Measurements from ENCODE around the gene DAPK2.
"Not testable (repeated sequence)": the region's sequence is repeated elsewhere in the genome, so short reads cannot be mapped to it uniquely, and the experiment has no call there.

DAPK2 gene

DNA sequence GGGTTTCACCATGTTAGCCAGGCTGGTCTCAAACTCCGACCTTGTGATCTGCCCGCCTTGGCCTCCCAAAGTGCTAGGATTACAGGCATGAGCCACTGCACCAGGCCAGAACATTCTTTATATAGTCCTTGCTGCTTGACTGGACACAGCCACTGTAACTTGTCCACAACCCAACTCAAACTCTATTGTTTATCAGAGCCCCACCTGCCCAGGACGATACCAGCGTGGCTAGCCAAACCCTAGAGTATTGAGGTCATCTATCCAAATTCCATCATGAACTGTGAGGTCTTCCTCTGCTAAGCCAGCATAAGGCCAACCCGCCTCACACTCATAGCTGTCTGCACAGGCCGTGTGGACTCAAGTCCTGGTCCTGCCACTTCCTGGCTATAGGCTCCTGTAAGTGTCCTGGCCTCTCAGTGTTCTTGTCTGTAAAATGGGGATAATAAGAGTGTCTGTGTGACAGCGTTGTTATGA lies 63.9 kb downstream of the DAPK2 start:
- no peak for DNase-seq (ENCODE audit: low read depth)
- no peak overlapping the region for H3K4me3 ChIP-seq (ENCODE audit: low read depth, low read length)

DNA sequence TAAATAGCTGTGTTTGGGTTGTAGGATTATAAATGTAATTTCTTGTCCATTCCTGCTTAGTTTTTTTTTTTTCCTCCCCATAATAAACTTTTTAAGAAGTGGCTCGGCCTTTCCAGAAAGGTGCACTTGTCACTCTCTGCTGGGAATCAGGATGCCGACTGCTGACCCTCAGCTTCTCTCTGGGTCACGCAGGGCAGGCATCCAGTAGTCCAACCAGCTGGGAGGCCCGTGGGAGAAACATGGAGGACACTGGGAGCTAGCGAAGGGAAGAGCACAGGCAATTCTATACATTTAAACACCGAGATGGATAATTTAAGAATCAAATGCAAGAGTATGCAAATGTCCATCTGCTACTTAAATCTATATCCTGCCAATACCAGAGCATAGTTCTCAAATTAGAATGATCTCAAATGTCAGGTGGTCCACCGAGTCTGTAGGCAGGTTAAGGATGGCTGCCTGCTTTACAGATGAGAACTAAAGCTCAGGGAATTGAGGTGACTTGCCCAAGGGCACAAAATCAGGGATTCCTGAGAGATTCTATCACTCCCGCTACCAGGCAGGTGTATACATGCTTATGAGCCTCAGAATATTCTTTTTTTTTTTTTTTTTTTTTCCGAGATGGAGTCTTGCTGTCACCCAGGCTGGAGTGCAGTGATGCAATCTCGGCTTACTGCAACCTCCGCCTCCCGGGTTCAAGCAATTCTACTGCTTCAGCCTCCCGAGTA lies 64.5 kb downstream of the DAPK2 start:
- no peak overlapping the region for H3K4me3 ChIP-seq (ENCODE audit: low read depth, low read length)
- DNase-seq (ENCODE audit: low read depth) = no peak

DNA sequence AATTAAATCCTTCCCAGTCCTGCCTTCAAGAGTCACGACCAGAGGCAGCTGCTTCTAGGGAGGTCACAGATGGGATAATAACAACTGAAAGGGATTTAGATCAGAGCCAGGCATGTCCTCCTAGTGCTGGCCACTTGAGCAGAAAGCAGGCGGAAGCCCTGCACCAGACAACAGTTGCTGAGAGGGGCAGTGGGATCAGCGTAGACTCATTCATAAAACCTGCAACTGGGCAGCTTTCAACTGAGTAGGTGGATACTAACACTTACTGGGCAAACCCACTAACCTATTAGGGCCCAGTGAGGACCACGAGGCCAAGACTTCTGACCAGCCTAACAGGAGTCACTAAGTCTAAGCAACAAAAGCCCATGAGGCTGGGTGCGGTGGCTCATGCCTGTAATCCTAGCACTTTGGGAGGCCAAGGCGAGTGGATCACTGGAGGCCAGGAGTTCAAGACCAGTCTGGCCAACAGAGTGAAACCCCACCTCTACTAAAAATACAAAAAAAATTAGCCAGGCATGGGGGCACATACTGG lies 67.0 kb downstream of the DAPK2 start:
- H3K4me3 ChIP-seq (ENCODE audit: low read depth, low read length) = no peak overlapping the region
- peak; percentile 25 for DNase-seq (ENCODE audit: low read depth)

DNA sequence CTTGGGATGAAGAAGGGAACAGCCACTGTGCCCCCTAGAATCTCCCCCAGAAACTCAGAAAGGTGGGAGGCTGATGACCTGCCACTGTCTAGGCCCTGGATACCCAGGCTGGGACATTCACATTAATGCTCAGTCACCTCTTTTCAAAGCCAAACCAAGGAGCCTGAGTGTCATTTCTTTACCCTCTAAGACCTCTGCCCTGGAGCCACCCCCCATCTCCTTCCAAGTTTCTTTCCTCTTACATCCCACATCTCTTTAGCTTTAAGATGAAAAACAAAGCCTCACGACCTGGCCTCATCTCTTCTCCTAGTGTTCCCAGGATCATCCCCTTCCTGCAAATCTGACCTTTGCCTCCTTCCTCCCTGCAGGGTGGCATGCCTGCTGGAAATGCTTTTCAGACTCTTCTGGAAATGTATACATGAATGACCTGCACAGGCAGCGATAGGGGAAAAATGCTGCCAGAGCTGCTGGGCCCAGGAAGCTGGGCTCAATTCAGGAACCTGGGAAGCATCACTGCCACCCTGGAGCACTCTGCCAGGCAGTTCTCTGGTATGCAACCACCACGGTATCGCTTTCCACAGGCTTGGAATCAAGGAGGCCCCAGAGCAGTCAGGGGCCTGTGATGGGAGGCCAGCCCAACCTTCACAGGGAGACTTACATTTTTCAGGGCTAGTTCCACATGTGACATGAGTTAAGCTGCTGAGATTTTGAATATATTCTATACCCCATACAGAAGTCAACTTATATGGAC lies 67.6 kb downstream of the DAPK2 start:
- no peak overlapping the region for H3K4me3 ChIP-seq (ENCODE audit: low read depth, low read length)
- DNase-seq (ENCODE audit: low read depth) = no peak

DNA sequence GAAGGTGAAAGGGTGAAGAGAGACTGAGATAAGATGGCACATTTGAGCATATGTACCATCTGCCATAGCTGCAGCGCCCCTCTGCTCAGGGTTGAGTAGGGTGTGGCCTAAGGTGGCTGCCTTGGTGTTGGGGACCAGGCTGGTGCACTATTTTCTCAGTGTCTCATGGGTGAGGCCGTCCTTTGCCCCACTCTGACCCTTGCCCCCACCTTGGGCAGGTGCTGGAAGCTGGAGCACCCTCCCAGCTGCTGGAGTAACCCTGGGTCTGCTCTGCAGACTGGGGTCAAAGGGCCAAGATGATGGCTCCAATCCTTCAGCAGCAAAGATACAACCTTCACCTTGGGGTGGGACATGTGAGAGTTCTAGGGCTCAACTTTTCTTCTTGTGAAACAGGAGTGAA lies 69.2 kb downstream of the DAPK2 start:
- no peak overlapping the region for H3K4me3 ChIP-seq (ENCODE audit: low read depth, low read length)
- DNase-seq (ENCODE audit: low read depth) = no peak

- no peak for DNase-seq (ENCODE audit: low read depth)
- H3K4me3 ChIP-seq (ENCODE audit: low read depth, low read length) = no peak overlapping the region
These were observed 72.3 kb downstream of the DAPK2 start for GRCh38 chr15:63974021-63974420.

DNA sequence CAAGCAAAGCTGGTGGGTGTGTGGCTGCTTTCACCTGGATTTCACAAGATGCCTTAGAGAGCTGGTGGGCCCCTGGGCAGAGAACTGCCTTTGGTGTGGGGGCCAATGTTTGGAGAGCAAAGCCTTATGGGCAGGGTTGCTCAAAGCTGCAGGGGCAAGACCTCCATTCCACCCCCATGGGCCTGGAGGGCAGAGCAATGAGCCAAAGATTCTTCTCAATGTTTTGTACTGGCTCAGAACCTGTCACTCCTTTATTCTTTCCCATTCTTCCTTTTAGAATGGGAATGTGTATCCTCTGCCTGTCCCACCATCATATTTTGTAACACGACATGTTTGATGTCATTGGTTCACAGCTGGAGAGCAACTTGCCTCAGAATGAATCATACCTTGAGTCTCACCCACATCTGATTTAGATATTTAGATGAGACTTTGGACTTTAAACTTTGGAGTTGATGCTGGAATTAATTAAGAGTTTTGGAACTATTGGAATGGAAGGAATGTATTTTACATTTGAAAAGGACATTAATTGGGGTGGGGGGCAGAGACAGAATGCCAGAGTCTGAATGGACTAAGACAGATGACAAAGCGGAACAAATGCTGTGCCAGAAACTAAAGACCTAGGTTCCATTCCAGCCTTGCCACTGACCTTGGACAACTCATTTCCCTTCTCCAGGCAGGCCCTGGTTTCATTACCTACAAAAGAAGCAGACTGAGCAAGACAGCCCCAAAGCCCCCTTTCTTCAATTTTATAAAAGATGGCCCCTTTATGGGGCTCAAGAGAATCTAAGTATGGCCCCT lies 72.9 kb downstream of the DAPK2 start:
- DNase-seq (ENCODE audit: low read depth) = peak; percentile 13
- no peak overlapping the region for H3K4me3 ChIP-seq (ENCODE audit: low read depth, low read length)

DNA sequence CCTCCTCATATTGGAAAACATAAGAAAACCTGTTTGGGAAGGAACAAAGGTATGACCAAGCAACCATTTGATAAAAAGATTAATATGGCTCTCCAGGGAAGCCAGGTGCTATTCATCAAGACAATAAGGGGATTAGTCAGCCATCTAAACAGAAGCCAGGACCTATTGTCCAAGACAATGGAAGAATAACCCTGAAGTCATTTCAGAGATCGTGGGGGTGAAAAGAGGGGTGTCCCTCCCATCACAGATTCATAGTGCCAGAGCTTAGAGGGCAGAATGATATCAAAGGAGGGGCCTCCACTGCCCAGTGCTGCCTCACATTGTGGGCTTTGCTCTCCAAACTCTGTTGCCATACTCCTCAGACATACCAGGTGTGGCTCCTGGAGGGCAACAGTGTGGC lies 73.5 kb downstream of the DAPK2 start:
- no peak for DNase-seq (ENCODE audit: low read depth)
- H3K4me3 ChIP-seq (ENCODE audit: low read depth, low read length) = no peak overlapping the region

DNA sequence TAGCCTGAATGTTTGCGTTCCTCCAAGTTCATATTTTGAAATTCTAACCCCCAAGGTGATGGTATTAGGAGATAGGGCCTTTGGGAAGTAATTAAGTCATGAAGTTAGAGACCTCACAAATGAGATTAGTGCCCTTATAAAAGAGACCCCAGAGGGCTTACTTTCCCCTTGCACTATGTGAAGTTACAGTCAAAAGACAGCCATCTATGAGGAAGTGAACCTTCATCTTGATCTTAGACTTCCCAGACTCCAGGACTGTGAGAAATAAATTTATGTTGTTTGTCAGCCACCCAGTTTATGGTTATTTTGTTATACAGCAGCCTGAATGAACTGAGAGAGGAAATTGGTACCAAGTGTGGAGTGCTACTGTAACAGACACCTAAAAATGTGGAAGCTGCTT lies 74.4 kb downstream of the DAPK2 start:
- no peak for DNase-seq (ENCODE audit: low read depth)

DNA sequence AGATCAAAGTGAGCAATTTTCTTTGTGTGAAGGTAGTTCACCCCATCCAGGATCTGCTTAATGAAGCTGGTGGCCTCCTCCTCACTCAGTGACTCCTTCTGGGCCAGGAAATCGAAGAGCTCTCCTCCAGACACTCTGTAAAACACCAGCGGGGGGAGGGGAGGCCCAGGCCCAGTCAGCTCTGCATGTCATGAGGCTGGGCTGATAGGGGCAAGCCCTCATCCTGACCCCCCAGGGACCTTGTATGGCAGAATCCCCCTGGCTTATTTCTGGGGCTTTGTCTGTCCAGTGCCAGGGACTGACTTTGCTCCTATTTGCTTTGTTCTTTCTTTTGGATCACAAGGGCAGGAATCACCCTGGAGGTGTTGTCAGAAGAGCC lies 74.9 kb downstream of the DAPK2 start:
- H3K4me3 ChIP-seq (ENCODE audit: low read depth, low read length) = no peak overlapping the region
- no peak for DNase-seq (ENCODE audit: low read depth)

More for the DNA sequence above, 74.4 kb downstream of the DAPK2 start:
- H3K4me3 ChIP-seq (ENCODE audit: low read depth, low read length) = no peak overlapping the region

GRCh38 chr15:63970621-63971426 lies 75.5 kb downstream of the DAPK2 start:
- no peak overlapping the region for H3K4me3 ChIP-seq (ENCODE audit: low read depth, low read length)
- no peak for DNase-seq (ENCODE audit: low read depth)

GRCh38 chr15:63969652-63970421 lies 76.4 kb downstream of the DAPK2 start:
- no peak for DNase-seq (ENCODE audit: low read depth)

DNA sequence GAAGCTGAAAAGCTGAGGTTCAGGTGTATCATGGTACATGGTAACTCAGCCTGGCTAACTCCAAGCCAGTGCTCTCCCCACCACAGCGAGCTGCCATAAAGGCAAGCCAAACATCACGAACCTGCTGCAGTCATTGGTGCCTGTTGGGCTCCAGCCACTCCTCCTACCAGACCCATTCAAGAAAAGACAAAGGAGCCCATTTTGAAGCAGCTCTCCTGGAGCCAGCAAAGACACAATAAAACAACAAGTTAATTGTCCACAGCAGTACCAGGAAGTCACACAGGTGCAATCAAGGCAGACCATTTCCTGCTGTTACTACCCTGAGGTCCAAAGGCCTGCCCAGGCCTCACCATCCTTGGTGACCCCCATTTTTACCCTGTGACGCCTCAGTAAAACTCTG lies 77.6 kb downstream of the DAPK2 start:
- no peak overlapping the region for H3K4me3 ChIP-seq (ENCODE audit: low read depth, low read length)
- no peak for DNase-seq (ENCODE audit: low read depth)

More at GRCh38 chr15:63969652-63970421, 76.4 kb downstream of the DAPK2 start:
- no peak overlapping the region for H3K4me3 ChIP-seq (ENCODE audit: low read depth, low read length)

DNA sequence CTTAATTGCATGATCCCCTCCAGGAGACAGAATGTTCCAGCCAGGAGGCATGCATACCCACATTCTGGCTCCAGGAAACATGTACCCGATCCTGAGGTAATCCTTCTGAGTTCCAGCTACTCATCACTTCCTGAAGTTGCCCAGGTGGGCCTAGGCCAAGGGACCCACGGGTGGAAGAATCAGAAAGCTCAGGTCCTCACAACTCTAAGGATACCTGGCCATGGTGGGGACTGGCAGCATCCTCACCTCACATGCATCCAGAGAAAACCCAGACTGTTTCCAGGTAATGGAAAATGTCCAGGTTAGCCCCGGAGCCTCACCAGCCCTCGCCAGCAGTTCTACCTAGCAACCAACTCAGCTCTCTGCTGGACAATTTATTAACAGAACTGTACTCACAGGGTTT lies 78.2 kb downstream of the DAPK2 start:
- DNase-seq (ENCODE audit: low read depth) = no peak
- no peak overlapping the region for H3K4me3 ChIP-seq (ENCODE audit: low read depth, low read length)

DNA sequence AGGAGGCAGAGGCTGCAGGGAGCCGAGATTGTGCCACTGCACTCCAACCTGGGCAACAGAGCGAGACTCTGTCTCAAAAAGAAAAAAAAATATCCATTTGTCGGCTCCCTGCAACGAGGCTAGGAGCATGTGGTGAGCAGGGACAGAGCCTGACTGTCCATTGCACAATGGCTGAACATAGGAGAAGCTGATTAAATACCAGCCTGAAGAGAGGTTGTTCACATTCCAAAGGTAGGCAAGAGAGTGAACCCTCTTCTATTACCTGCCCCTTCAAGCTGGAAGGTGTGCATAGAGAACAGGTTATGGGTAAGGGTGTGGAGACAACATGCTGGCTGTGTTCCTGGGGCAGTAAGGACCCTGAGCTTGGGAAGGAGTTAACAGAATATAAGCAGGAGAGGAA lies 78.7 kb downstream of the DAPK2 start:
- no peak for DNase-seq (ENCODE audit: low read depth)
- H3K4me3 ChIP-seq (ENCODE audit: low read depth, low read length) = no peak overlapping the region

GRCh38 chr15:63962947-63963721 lies 83.2 kb downstream of the DAPK2 start:
- H3K4me3 ChIP-seq (ENCODE audit: low read depth, low read length); DNase-seq (ENCODE audit: low read depth): not testable (repeated sequence)

GRCh38 chr15:63953524-63953923 lies 92.8 kb downstream of the DAPK2 start:
- DNase-seq (ENCODE audit: low read depth) = no peak
- H3K4me3 ChIP-seq (ENCODE audit: low read depth, low read length) = no peak overlapping the region
